Measurements from ENCODE around the gene AOAH.
"Not testable (repeated sequence)": the region's sequence is repeated elsewhere in the genome, so short reads cannot be mapped to it uniquely, and the experiment has no call there.

Gene AOAH

DNA sequence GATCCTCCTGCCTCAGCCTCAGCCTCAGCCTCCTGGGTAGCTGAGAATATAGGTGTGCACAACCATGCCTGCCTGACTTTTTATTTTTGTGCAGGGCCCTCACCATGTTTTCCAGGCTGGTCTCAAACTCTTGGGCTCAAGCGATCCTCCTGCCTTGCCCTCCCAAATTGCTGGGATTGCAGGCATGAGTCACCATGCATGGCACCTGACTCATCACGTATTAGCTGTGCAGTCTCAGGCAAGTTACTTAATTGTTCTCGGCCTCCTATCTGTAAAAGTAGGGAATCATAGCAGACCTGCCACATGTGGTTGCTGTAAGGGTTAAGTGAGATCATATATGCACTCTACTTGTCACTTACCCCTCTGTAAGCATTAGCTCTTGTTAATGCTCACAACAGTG is 217.5 kb downstream of the AOAH start:
- no peak for DNase-seq (ENCODE audit: low spot score)

DNA sequence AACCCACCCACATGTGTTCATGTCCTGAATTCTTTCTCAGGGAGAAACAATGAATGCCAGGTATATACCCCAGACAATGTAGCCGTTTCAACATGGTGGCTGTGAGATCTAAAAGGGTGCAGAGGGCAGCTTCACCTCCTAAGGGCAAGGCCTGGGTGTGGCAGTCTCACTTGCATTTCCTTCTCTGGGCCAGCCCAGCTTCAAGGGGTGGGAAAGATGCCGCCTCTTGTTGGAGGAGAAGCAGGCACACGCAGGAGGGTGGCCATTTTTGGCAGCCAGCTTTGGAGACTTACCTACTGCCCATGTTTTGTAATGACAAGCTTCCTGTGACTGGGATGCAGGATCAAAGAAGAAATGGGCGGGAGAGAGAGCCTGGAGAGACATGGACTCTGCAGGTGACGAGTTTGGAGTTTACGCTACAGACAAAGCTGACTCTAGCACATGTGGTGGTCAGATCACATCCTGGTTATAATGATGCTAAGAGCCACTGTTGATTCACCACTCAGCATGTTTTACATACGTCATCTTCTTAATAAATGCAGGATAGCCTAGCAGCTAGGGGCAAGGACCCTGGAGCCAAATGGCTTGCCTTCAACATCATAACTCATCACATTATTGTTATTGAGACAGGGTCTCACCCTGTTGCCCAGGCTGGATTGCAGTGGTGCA is 218.0 kb downstream of the AOAH start:
- DNase-seq (ENCODE audit: low spot score) = no peak

DNA sequence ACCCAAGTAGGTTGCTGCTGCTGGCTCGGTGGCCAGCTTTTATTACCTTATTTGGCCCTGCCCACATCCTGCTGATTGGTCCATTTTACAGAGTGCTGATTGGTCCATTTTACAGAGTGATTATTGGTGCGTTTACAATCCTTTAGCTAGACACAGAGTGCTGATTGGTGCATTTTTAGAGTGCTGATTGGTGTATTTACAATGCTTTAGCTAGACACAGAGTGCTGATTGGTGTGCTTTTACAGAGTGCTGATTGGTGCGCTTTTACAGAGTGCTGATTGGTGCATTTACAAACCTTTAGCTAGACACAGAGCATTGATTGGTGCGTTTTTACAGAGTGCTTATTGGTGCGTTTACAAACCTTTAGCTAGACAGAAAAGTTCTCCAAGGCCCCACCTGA is 219.7 kb downstream of the AOAH start:
- DNase-seq (ENCODE audit: low spot score) = not testable (repeated sequence)

DNA sequence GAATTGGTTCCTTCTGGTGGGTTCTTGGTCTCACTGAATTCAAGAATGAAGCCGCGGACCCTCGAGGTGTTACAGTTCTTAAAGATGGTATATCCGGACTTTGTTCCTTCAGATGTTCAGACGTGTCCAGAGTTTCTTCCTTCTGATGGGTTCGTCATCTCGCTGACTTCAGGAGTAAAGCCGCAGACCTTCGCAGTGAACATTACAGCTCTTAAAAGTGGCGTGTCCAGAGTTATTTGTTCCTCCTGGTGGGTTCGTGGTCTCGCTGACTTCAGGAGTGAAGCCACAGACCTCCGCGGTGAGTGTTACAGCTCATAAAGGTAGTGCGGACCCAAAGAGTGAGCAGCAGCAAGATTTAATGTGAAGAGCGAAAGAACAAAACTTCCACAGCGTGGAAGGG is 220.1 kb downstream of the AOAH start:
- DNase-seq (ENCODE audit: low spot score) = not testable (repeated sequence)

DNA sequence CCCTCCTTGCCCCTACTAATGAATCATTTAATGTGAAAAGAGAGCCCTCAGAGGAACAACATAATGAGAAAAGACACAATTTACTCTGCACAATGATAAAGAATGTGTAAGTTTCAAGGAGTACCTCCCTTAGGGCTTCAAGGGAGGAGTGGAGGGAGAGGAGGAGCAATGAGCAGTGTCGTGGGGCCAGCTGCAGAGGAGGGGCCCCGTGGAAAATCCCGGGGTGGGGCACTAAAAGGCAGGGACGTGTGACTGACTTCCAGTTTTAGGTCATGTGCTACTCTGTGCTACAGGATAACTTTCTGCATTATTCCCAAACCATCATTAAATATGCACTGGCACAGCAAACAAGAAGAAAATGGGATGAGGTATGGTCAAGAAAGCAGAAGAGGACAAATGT is 226.5 kb downstream of the AOAH start:
- DNase-seq (ENCODE audit: low spot score) = no peak

DNA sequence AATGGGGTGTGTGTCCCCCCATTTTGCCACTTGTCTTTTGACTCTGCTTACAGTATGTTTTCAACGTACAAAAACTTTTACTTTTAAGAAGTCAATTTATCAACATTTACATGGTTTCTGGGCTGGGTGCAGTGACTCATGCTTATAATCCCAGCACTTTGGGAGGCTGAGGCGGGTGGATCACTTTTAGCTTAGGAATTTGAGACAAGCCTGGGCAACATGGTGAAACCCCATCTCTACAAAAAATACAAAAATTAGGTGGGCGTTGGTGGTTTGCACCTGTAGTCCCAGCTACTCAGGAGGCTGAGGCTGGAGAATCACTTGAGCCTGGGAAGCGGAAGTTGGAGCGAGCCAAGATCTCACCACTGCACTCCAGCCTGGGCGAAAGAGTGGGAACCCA is 227.1 kb downstream of the AOAH start:
- not testable (repeated sequence) for DNase-seq (ENCODE audit: low spot score)

DNA sequence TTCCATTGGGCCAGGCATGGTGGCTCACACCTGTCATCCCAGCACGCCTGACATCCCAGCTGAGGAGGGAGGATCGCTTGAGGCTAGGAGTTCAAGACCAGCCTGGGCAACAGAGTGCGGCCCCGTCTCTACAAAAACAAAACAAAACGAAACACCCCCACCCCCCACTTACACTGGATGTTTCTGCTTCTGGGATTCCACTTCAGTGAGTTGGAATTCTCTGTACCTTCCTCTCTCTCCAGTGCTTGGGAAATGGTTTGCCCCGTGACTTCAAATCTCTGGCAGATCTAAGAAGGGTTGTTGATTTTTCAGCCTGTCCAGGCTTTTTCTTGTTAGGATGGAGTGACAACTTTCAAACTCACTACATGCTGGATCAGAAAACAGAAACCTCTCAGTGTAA is 227.7 kb downstream of the AOAH start:
- DNase-seq (ENCODE audit: low spot score) = no peak

DNA sequence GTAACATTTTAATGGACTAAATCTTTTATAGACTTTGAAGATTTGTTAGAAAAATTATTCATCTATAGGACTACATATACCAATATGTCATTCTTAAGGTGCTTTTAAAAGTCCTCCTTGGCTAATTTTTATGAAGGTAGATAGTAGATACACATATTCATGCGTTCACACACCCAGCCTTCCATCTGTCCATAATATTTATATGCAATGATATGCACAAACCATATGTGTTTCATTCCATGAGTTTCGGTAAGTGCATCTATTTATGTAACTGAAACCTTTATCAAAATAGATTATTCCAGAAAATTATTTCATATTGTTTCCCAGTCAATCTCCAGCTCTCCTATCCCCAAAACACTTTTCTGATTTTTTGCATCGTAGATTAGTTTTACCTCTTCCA is 233.0 kb downstream of the AOAH start:
- DNase-seq (ENCODE audit: low spot score) = no peak

DNA sequence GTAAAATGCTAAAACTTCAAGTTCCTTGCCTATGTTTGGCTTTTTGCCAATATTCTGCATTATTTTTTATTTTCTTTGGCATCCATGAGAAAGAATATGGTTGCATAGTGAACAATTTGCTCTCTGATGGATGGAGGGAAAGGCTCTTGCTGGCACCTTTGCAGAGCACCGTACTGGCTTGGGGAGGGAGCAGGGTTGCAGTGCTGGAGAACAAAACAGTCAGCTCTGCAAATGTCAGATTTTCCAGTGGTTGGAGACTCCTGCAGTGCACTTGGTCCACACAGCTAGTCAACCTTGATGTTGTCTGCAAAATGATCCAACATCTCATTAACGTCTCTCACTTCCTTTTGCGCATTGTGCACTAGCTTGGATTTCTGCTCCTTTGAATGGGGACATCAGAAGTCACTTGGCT is 233.9 kb downstream of the AOAH start:
- no peak for DNase-seq (ENCODE audit: low spot score)

DNA sequence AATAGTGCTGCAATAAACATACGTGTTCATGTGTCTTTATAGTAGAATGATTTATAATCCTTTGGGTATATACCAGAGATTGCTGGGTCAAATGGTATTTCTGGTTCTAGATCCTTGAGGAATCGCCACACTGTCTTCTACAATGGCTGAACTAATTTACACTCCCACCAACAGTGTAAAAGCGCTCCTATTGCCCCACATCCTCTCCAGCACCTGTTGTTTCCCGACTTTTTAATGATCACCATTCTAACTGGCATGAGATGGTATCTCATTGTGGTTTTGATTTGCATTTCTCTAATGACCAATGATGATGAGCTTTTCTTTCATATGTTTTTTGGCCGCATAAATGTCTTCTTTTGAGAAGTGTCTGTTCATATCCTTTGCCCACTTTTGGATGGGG is 235.6 kb downstream of the AOAH start:
- not testable (repeated sequence) for DNase-seq (ENCODE audit: low spot score)

DNA sequence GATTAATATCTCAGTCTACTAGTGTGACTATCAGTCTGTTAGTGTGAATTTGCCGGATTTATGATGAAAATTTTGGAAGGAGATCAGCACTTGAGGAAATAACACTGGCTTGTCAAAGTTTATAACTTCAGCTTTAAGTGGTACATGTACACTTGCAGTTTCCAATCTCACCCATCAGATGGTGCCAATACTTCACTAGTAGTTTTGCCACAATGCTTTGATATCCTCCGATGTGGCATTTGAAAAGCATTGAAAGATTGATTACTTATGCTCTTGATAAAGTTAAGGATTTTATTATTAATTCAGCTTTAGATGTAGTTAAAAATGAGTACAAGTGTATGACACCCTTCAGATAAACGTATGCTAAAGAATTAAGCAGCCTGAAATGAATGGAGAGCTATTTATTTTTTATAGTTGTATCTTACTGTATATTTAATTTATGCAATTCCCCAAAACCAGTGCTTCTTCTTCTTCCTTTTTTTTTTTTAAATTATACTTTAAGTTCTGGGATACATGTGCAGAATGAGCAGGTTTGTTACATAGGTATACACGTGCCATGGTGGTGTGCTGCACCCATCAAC is 236.4 kb downstream of the AOAH start:
- DNase-seq (ENCODE audit: low spot score) = peak; percentile 6

DNA sequence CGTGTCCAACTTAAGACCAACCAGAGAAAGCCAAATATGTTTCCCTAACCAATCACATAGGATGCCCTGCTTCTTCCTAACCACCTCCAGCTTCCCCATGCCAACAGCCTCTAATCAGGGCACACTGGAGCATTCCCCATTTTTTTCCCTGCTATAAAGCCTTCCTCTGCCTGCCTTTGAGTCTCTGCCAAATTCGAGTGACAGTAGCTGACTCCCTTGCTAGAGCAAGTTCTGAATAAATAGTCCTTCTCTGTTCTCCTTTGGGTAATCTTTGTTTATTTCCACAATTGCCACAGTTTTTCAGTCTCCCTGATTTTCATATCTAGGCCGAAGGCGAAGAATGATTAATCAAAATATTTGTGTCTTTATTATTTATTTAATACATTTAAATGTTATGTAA is 238.0 kb downstream of the AOAH start:
- no peak for DNase-seq (ENCODE audit: low spot score)

DNA sequence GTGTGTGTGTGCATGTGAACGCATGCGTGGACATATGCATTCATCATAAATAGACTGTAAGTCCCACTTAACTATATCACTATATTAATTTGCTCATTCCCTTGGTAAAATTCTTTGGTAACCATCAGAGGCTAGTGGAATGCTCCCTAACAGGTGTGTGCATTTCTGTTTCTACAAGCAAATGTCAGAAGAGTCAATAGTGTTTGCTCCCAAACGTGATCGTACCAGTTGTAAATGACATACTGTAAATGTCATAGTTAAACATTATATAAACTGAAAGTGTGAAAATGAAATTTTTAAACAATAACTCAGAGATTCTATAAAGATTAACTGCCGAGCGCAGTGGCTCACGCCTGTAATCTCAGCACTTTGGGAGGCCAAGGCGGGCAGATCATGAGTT is 240.0 kb downstream of the AOAH start:
- DNase-seq (ENCODE audit: low spot score) = no peak

DNA sequence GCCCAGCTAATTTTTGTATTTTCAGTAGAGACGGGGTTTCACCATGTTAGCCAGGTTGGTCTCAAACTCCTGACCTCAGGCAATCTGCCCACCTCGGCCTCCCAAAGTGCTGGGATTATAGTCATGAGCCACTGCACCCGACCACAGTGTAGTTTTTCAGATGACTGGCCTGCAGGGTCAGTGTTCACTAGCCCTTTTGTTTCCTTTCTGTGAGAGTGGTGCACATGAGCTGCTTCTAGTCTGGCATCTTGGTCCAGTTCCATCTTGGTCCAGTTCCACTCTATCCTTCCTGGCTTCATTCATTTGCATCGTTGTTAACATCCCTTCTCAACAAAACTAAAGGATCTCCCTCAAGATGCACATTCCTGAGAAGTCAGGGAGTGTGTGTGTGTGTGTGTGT is 240.4 kb downstream of the AOAH start:
- not testable (repeated sequence) for DNase-seq (ENCODE audit: low spot score)

DNA sequence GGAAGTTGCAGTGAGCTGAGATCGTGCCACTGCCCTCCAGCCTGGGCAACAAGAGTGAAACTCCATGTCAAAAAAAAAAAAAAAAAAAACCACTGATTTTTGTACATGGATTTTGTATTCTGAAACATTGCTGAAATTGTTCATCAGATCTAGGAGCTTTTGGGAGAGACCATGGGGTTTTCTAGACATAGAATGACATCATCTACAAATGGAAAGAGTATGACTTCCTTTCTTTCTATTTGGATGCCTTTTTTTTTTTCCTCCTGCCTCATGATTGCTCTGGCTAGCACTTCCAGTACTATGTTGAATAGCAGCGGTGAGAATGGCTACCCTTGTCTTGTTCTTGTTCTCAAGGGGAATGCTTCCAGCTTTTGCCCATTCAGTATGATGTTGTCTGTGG is 245.5 kb downstream of the AOAH start:
- no peak for DNase-seq (ENCODE audit: low spot score)

DNA sequence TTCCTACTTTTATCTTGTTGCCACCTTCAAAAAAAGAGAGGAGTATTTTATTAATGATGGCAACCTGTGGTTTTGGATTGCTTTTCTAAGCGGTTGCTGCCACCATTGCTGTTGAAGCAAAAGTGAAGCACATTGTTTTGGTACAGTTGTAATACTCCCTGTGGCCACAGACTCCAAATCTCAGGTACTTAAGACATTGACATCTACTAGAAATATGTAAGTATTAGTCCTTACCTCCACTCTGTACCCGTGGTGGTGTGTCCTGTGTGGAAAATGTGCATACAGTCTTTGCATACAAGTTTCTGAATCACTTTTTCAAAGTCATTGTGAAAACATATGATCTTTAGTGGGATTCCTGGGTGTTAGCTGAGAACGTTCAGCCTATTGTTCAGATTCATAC is 248.9 kb downstream of the AOAH start:
- no peak for DNase-seq (ENCODE audit: low spot score)

DNA sequence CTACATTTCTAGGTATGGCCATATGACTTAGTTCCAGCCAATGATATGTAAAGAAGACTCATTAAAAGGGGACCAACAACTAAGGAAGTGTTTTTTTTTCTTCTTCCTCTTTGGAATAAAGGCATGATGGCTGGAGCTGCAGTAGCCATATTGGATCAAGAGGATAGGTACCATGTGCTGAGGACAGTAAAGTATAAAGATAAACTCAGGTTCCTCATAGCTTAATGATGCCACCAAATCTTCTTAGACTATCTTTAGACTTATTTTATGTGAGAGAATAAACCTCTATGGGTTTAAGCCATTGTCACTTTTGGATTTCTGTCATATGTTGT is 249.3 kb downstream of the AOAH start:
- no peak for DNase-seq (ENCODE audit: low spot score)

DNA sequence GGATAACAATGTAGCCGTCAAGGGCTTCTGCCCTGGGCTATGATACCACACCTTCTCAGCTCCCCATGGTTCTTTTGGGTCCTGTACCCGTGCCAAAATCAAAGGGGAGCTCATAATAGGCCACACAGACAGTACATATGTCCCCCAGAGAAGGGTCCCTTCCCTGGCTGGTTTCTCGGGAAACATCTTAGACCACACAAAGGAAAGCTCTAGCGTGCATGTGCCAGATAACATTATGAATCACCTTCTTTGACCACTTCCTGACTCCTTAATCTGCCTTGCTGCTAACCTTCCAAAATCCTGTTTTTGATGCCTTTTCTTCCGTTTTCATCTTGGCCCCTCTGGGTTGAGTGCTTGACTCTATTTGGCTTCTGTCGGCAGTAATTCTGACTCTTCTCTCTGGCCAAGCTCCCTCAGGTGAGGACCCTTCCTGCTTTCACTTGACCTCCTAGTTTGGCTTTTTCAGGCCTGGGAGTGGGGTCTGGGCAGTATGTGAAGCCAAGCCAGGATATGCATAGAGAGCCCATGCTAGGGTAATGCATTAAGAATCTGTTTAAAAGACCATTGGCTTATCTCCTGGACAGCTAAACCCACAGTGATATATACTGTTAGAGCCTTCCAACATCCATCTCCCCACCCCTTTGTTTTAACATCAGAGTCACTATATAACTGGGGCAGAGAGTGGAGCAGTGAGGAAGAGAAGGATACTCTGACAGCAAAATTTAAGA is 249.8 kb downstream of the AOAH start:
- no peak for DNase-seq (ENCODE audit: low spot score)

DNA sequence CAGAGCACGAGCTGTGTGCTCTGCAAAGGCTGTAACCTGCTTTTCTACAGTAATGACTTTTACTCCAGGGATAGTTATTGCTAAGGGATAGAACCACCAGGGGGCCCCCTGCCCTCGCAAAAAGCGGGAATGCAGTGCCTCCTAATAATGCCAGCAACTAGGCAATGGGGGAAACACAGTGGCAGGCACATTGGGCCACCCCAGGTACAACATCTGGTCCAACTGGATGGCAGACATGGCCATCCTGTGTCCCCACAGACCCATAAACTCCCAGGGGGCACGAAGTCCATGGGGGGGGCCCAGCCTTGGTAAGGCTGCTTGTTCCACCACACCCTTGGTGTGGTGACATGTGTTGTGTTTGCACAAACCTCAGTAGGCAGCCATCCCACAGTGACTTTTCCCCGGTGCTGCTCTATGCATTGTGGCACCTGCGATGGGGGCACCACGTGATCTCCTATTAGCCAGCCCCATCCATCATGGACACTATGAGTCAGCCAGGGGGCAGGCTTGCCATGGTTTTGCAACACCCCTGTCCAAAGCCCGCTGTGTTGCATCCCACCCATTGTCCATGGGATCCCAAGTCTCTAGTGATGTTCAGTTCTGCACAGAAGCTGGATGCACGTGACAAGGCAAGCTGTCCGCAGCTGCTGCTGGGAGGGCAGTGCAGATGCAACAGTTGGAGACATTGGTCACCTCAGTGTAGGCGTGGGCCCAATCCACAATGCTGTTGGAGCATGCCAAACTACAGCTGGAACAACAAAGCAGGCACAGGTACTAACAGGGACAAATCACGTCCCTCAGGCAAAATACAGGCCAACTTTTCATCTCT is 250.6 kb downstream of the AOAH start:
- DNase-seq (ENCODE audit: low spot score) = peak; percentile 14

DNA sequence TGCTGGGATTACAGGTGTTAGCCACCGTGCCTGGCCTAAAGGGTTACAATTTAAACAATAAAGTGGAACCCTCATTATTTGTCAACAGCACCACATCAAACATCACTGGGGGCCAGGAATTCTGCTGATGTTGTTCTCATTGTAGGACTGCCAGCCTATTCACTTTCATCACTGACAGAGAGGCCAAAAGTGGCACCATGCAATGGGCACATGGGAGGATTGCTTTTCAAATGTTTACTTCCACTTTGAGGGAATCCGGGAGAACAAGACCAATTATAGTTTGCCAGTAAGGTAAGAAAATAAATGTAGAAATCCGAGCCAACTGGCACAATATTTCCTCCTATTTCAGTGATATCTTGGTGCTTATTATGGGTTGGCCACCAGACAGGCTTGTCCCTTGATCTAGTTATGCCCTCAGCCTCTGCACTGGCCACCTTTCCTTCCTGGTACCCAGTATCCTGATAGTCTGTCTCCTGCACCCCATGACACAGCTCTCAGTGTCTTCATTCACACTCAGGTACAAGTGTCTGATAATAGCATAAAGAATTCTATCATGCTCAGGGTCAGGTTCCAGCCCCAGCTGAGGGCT is 252.1 kb downstream of the AOAH start:
- no peak for DNase-seq (ENCODE audit: low spot score)

DNA sequence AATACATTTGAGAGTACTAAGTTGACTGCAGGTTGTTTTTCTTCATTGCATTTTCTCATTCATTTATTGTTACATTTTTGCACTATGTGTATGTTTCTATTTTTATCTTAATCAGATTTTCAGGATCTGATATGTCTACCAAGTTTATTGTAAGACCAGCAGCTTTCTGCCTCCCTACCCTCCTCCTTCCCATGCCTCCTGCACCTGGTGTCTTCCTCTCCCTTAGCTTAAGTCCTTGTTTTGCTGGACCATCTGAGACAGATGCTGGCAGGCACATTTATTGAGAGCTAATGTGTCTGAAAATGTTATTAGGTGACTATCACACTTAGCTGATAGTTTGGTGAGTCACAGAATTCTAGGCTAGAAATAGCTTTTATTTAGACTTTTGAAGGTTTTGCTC is 255.1 kb downstream of the AOAH start:
- no peak for DNase-seq (ENCODE audit: low spot score)

DNA sequence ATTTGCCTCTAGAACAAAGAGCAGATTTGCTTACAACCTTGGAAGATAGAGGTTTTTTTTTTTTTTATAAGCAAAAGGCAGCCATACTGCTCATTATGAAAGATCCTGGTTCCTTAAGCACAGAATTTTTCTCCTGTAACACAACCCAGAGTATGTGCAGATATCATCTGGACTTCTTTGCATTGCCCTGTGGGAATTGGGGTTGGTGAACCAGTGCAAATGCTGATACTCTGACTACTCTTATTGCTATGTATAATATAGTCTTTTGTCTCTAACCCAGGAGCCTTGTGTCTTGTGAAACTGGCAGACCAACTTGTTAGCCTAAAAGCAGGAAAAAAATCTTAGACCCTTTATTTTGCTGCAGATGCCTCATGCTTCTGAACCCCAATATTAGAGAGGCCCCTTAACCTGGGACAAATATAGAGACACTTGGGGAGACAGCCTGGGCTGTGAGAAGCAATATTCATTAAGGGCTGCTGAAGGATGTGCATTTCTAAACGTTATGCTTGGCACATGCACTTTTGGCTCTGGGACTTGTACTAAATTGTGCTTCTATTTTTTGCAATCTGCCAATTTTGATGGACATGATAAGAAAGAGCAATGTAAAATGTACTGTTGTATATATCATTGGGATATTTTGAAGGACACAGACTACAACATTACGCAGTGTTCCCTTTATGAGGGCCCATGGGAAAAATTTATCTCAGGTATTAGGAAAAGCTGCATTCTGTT is 255.8 kb downstream of the AOAH start:
- no peak for DNase-seq (ENCODE audit: low spot score)

All from hematopoietic multipotent progenitor cell treated with erythropoietin and hydrocortisone succinate and interleukin-3 and kit ligand, for 15 days (in vitro differentiated cells).